ENCODE data around the gene PDE6A. TPM values are rescaled to one million over a fixed set of nuclear protein-coding genes. Genes with fewer than 3 reads are reported as not detected.

Gene PDE6A
- total and polyA plus RNA-seq, 9 of the 15 experiments (the other 6 are each of a cell fraction or from before 2014, with no cell fraction given): 0.01 to 0.04 (median 0.01) TPM; not detected in 6

- no peak for TF ChIP-seq ZBTB26 (CRISPR knock-in tag; IDR thresholded peaks at IDR 0.05)
- no peak for TF ChIP-seq ZNF184 (CRISPR knock-in tag; IDR thresholded peaks at IDR 0.05)
- TF ChIP-seq ZNF584 (CRISPR knock-in tag; IDR thresholded peaks at IDR 0.05; ENCODE audit: low read depth): no peak
- no peak for TF ChIP-seq PCBP1 (IDR thresholded peaks at IDR 0.05; ENCODE audit: low read depth, low read length, poor library complexity, severe bottlenecking)
- no peak for TF ChIP-seq GMEB1 (CRISPR knock-in tag; IDR thresholded peaks at IDR 0.05)
- no peak for TF ChIP-seq NCOA4 (IDR thresholded peaks at IDR 0.05; ENCODE audit: partially characterized antibody)
- no peak for TF ChIP-seq FOS (IDR thresholded peaks at IDR 0.05; ENCODE audit: extremely low read depth, insufficient read length)
- no peak for TF ChIP-seq PPARD (CRISPR knock-in tag; IDR thresholded peaks at IDR 0.05)
- TF ChIP-seq ZNF589 (CRISPR knock-in tag; IDR thresholded peaks at IDR 0.05; ENCODE audit: low read depth): peak; percentile 80
- TF ChIP-seq RBM39 (optimal IDR thresholded peaks at IDR 0.05; ENCODE audit: low read depth, low read length): no peak
- TF ChIP-seq ZBTB34 (CRISPR knock-in tag; IDR thresholded peaks at IDR 0.05): no peak
- TF ChIP-seq NCOA6 (IDR thresholded peaks at IDR 0.05): no peak
- TF ChIP-seq ZNF785 (CRISPR knock-in tag; IDR thresholded peaks at IDR 0.05): no peak
- TF ChIP-seq, protein P1, sequence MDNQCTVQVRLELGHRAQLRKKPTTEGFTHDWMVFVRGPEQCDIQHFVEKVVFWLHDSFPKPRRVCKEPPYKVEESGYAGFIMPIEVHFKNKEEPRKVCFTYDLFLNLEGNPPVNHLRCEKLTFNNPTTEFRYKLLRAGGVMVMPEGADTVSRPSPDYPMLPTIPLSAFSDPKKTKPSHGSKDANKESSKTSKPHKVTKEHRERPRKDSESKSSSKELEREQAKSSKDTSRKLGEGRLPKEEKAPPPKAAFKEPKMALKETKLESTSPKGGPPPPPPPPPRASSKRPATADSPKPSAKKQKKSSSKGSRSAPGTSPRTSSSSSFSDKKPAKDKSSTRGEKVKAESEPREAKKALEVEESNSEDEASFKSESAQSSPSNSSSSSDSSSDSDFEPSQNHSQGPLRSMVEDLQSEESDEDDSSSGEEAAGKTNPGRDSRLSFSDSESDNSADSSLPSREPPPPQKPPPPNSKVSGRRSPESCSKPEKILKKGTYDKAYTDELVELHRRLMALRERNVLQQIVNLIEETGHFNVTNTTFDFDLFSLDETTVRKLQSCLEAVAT (IDR thresholded peaks at IDR 0.05): no peak
- TF ChIP-seq ZNF274 (IDR thresholded peaks at IDR 0.05; ENCODE audit: borderline replicate concordance, low read depth, low read length): no peak
- no peak for TF ChIP-seq SUPT5H (IDR thresholded peaks at IDR 0.05)
- no peak for TF ChIP-seq ZNF77 (CRISPR knock-in tag; IDR thresholded peaks at IDR 0.05)
- TF ChIP-seq, protein P2, sequence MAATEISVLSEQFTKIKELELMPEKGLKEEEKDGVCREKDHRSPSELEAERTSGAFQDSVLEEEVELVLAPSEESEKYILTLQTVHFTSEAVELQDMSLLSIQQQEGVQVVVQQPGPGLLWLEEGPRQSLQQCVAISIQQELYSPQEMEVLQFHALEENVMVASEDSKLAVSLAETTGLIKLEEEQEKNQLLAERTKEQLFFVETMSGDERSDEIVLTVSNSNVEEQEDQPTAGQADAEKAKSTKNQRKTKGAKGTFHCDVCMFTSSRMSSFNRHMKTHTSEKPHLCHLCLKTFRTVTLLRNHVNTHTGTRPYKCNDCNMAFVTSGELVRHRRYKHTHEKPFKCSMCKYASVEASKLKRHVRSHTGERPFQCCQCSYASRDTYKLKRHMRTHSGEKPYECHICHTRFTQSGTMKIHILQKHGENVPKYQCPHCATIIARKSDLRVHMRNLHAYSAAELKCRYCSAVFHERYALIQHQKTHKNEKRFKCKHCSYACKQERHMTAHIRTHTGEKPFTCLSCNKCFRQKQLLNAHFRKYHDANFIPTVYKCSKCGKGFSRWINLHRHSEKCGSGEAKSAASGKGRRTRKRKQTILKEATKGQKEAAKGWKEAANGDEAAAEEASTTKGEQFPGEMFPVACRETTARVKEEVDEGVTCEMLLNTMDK (IDR thresholded peaks at IDR 0.05; ENCODE audit: borderline replicate concordance, insufficient read depth, low read depth, low read length, poor library complexity, severe bottlenecking): no peak
Measured at GRCh38 chr5:149940077-149940574, 4.5 kb downstream of the PDE6A start (continued).
